Suprapubic skin (tissue), 4 donors: ENCODE data around the gene NFATC2. TPM values are rescaled to one million over a fixed set of nuclear protein-coding genes. Genes with fewer than 3 reads are reported as not detected.
"Not testable (repeated sequence)": the region's sequence is repeated elsewhere in the genome, so short reads cannot be mapped to it uniquely, and the experiment has no call there.

Experiments
- DNase-seq, 2 donors: peaks; one replicate each; pipeline ENCODE4 v3.0.0-alpha.2; 2019; ENCODE audit warnings: low spot score in 2 of 2
- H3K27ac ChIP-seq: fragments of 200-600 bp; sonication (generic); one replicate; pipeline ENCODE4 v1.5.1; 2019
- H3K27me3 ChIP-seq: fragments of 200-600 bp; sonication (generic); one replicate; pipeline ENCODE4 v1.5.1; 2019
- H3K36me3 ChIP-seq: fragments of 200-600 bp; sonication (generic); one replicate; pipeline ENCODE4 v1.5.1; 2019
- H3K4me1 ChIP-seq: fragments of 200-600 bp; sonication (generic); one replicate; pipeline ENCODE4 v1.5.1; 2019
- H3K4me3 ChIP-seq: fragments of 200-600 bp; sonication (generic); one replicate; pipeline ENCODE4 v1.5.1; 2019; ENCODE audit warnings: mild to moderate bottlenecking
- H3K9me3 ChIP-seq: fragments of 200-600 bp; sonication (generic); one replicate; pipeline ENCODE4 v1.5.1; 2019
- EP300 ChIP-seq: sonication (generic); formaldehyde crosslinking; IDR thresholded peaks from one replicate; pipeline ENCODE4 v1.6.1; 2017; ENCODE audit warnings: antibody characterized with exemption
- POLR2A ChIP-seq, 2 donors: fragments of 450-650 bp; IDR thresholded peaks; one replicate each; pipeline ENCODE4 v1.6.1; 2017; ENCODE audit warnings: antibody characterized with exemption in 2 of 2, mild to moderate bottlenecking in 2 of 2, moderate library complexity in 2 of 2
- POLR2AphosphoS5 ChIP-seq, 3 donors: sonication (generic); formaldehyde crosslinking; IDR thresholded peaks; one replicate each; pipeline ENCODE4 v1.6.1; 2017; ENCODE audit warnings: antibody characterized with exemption in 3 of 3
- WGBS: methylation state at CpG from one replicate; pipeline ENCODE4 v1.1.5; 2018; 5-methylcytosine and 5-hydroxymethylcytosine counted together
- total RNA-seq, 4 donors: library from RNA; depleted of rRNA; stranded (reverse); fragments of >200 nt; gene quantifications; one replicate each; pipeline ENCODE4 v1.1.0, GENCODE V29; 2016
- TF ChIP-seq, protein P1 (sequence below), 2 donors: fragments of 200-600 bp in 1 of 2; fragments of 450-650 bp in 1 of 2; sonication (generic) in 1 of 2; IDR thresholded peaks; one replicate each; pipeline ENCODE4 v1.5.1; 2016 to 2019; ENCODE audit warnings: antibody characterized with exemption in 2 of 2, mild to moderate bottlenecking in 1 of 2, moderate library complexity in 1 of 2

NFATC2 gene
- total RNA-seq, 4 donors from 2014 or later, result 5.4 to 15.7 (median 8.4) TPM

DNA sequence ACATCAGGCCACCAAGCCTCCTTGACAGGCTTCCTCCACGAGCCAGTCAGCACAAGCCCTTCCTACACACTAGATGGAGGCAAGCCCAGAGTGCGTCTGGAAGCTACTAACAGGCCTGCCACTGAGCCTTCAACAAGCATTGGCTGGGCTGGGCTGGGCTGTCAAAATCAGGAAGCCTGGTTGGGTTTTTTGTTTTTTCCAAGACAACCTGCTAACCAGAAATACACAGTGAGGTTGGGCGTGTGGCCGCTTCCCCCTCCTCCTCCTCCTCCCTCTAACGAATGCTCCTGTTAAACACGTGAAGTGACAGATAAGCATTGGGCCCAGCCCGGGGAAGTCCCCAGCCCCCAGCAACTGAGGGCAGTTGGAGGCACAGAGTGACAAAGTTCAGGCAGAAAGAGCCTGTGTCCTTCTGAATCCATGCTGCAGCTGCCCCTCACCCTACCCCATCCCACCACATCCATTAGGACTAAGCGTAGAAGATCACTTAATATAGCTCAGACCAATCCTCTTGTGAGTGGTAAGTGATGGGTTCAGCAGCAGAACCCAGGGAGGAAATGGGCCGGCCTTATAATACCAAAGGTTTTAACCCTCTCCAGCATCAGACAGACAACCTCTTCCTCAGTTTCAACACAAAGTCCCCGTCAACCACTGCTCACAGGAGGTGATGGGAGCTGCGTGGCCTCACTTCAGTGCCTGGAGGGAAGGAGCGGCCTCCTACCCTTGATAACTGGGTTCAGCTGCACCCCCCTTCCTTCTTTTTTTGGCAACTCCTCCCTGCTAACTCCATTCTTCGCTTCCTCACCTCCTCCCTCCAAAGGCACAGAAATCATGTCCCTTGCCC, 1.1 kb downstream of the NFATC2 start:
- H3K4me1 ChIP-seq, result peaks cover 38% of the 10 kb centered on the region
- H3K27ac ChIP-seq, result peak overlapping the region; percentile 80
- no peaks in the 10 kb centered on the region for H3K36me3 ChIP-seq
- DNase-seq, result peak; percentile 87 to 89
- peak overlapping the region; percentile 53 for H3K4me3 ChIP-seq
- H3K9me3 ChIP-seq, result no peaks in the 10 kb centered on the region
- H3K27me3 ChIP-seq, result no peaks in the 10 kb centered on the region
- WGBS, result 20% methylated on average over 12 of the region's 13 CpGs
- TF ChIP-seq POLR2AphosphoS5 (IDR thresholded peaks at IDR 0.05) (no peak), EP300 (no peak)
- TF ChIP-seq, protein P1, sequence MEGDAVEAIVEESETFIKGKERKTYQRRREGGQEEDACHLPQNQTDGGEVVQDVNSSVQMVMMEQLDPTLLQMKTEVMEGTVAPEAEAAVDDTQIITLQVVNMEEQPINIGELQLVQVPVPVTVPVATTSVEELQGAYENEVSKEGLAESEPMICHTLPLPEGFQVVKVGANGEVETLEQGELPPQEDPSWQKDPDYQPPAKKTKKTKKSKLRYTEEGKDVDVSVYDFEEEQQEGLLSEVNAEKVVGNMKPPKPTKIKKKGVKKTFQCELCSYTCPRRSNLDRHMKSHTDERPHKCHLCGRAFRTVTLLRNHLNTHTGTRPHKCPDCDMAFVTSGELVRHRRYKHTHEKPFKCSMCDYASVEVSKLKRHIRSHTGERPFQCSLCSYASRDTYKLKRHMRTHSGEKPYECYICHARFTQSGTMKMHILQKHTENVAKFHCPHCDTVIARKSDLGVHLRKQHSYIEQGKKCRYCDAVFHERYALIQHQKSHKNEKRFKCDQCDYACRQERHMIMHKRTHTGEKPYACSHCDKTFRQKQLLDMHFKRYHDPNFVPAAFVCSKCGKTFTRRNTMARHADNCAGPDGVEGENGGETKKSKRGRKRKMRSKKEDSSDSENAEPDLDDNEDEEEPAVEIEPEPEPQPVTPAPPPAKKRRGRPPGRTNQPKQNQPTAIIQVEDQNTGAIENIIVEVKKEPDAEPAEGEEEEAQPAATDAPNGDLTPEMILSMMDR (IDR thresholded peaks at IDR 0.05), result no peak

DNA sequence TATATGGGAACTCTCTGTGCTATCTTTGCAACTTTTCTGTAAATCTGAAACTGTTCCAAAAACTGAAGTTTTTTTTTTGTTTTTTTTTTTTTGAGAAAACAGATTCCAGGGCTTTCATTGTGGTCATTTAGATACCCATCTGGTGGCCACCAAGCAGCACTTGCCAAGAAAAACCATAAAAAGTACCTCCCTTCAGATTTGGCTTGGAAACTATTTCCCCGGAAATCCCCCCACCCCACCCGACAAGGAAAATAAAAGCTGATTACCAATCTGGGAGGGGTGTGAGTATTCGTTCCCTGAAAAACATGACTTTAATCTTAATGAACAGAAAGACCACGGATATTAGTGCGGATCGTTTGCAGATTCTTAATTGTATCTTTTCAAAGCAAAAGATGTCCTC, 1.9 kb downstream of the NFATC2 start:
- peak in 1 of 2 donors; percentile 15 for DNase-seq
- Histone ChIP-seq H3K27me3 (no peaks in the 10 kb centered on the region), H3K4me1 (peaks cover 41% of the 10 kb centered on the region), H3K9me3 (no peaks in the 10 kb centered on the region), H3K4me3 (peak overlapping the region; percentile 53), H3K27ac (peak overlapping the region; percentile 80), H3K36me3 (no peaks in the 10 kb centered on the region)
- no peak for TF ChIP-seq POLR2AphosphoS5 (IDR thresholded peaks at IDR 0.05)
- no peak for TF ChIP-seq POLR2A (IDR thresholded peaks at IDR 0.05)
- TF ChIP-seq, protein P1 (IDR thresholded peaks at IDR 0.05), result no peak
- no peak for TF ChIP-seq EP300
- 20% methylated on average over 6 of the region's 6 CpGs for whole genome bisulfite sequencing

DNA sequence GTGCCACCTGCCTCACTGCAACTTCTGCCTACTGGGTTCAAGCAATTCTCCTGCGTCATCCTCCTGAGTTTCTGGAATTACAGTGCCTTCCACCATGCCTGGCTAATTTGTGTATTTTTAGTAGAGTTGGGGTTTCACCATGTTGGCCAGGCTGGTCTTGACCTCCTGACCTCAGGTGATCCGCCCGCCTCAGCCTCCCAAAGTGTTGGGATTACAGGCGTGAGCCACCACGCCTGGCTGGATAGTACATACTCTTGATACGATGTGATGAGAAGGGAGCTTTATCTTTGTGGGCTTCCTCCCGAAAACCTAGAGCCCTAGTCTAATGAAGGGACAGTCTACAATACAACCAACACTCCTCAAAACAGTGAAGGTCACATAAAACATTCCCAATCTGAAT, 2.4 kb downstream of the NFATC2 start:
- H3K9me3 ChIP-seq, H3K27me3 ChIP-seq, H3K36me3 ChIP-seq, H3K4me3 ChIP-seq, H3K27ac ChIP-seq, DNase-seq: not testable (repeated sequence)
- peaks cover 41% of the 10 kb centered on the region for H3K4me1 ChIP-seq
- WGBS, result 95% methylated on average over 7 of the region's 7 CpGs

DNA sequence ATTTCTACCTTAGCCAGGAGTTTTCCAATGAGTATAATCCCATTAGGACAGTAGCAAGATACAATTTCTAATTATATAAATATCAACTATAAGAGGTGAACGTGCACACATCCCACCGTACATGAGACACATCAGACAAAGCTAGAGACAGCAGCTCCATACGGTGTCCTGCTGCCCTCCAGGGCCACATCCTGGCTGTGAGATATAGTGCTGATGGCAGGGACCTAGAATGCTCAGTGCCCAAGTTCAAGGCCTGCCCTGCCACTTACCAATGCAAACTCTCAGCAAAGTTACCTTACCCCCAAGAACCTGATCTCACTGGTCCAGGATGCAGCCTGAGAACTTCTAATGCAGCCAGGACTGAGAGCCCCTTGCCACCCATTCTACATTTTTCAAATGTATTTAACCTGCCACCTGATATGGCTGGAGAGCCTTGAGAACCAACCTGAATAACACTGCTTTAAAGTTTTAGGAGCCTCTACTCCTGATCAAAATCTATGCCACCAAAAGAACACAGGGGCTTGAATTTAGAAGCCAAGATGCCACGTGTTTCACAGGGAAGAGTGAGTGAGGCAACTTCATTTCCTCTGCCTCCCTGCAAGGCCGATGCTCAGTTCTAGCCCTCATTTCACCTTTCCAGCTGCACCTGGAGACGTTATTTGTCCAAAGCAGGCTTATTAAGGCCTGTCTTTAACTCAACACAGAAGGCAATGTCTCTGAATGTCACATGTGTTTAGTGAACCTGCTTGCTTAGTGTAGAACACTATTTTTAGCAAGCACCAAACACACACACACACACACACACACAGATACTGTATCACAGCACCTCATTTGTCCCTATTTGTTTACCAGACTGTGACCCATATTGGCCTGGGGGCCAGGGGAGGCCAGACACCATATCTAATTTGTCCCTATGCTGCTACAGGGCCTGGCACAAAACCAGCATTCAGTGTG, 6.1 kb downstream of the NFATC2 start:
- DNase-seq, result no peak
- Histone ChIP-seq H3K27me3 (no peaks in the 10 kb centered on the region), H3K36me3 (no peaks in the 10 kb centered on the region), H3K27ac (no peak overlapping the region), H3K9me3 (no peaks in the 10 kb centered on the region), H3K4me3 (no peak overlapping the region), H3K4me1 (peaks cover 34% of the 10 kb centered on the region)
- WGBS, result 75% methylated on average over 6 of the region's 6 CpGs
- TF ChIP-seq POLR2A (IDR thresholded peaks at IDR 0.05), result no peak
- TF ChIP-seq, protein P1 (IDR thresholded peaks at IDR 0.05), result no peak
- TF ChIP-seq EP300, result no peak
- no peak for TF ChIP-seq POLR2AphosphoS5 (IDR thresholded peaks at IDR 0.05)

DNA sequence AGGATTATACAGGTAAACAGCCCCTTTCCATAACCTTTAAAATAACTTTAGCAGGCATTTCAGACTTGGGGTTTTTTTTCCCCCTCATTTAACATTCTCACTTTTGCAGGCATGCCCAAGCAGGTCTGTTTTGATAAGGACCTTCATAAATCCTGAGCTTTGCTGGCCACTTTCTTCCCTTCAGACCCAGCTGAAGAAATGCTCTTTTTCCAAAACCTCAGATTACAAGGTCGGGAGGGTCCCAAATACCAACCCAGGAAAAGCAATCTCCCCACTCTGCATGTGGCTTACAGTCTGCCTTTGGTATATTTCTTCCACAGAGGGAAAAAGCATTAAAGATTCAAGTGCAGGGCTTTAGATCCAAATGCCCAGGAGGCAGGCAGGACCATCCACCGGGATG, 6.8 kb downstream of the NFATC2 start:
- Histone ChIP-seq H3K27me3 (no peaks in the 10 kb centered on the region), H3K36me3 (no peaks in the 10 kb centered on the region), H3K4me3 (no peak overlapping the region), H3K9me3 (no peaks in the 10 kb centered on the region), H3K4me1 (peaks cover 30% of the 10 kb centered on the region), H3K27ac (no peak overlapping the region)
- TF ChIP-seq POLR2AphosphoS5 (IDR thresholded peaks at IDR 0.05), result no peak
- no peak for TF ChIP-seq EP300
- TF ChIP-seq, protein P1 (IDR thresholded peaks at IDR 0.05), result no peak
- TF ChIP-seq POLR2A (IDR thresholded peaks at IDR 0.05), result no peak
- WGBS, result 78% methylated on average over 2 of the region's 2 CpGs
- DNase-seq, result no peak
